ENCODE data around the gene DOHH.

Gene DOHH

DNA sequence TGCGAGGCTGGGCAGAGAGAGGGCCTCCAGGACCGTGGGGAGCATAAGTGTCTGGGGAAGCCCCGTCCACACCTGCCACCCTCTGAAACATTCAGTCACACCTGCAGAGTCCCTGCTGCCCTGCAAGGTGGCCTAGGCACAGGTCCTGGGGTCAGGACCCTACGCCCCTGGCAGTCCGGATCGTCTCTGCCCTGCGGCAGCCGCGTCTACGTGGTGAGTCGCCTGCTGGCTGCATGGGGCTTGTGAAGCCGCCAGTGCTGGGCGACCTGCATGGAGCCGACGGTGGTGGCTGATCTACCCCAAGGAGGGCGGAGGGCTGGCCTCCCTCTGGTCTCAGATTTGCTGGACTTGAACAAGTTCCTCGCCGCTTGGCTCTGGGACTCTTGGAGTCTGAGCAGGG lies 18.7 kb upstream of the DOHH start:
- peaks cover 20% of the 10 kb centered on the region for H3K36me3 Mint-ChIP-seq (ENCODE audit: low read depth)
- H3K27ac Mint-ChIP-seq = no peak overlapping the region
- TF ChIP-seq, protein P1, sequence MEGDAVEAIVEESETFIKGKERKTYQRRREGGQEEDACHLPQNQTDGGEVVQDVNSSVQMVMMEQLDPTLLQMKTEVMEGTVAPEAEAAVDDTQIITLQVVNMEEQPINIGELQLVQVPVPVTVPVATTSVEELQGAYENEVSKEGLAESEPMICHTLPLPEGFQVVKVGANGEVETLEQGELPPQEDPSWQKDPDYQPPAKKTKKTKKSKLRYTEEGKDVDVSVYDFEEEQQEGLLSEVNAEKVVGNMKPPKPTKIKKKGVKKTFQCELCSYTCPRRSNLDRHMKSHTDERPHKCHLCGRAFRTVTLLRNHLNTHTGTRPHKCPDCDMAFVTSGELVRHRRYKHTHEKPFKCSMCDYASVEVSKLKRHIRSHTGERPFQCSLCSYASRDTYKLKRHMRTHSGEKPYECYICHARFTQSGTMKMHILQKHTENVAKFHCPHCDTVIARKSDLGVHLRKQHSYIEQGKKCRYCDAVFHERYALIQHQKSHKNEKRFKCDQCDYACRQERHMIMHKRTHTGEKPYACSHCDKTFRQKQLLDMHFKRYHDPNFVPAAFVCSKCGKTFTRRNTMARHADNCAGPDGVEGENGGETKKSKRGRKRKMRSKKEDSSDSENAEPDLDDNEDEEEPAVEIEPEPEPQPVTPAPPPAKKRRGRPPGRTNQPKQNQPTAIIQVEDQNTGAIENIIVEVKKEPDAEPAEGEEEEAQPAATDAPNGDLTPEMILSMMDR (IDR thresholded peaks at IDR 0.05) = no peak
- no peaks in the 10 kb centered on the region for H3K9me3 Mint-ChIP-seq
- H3K27me3 Mint-ChIP-seq (ENCODE audit: low read depth, poor library complexity) = peaks cover 3% of the 10 kb centered on the region
- DNase-seq = no peak
- H3K4me3 Mint-ChIP-seq = no peak overlapping the region
- H3K4me1 Mint-ChIP-seq = peaks cover 40% of the 10 kb centered on the region

DNA sequence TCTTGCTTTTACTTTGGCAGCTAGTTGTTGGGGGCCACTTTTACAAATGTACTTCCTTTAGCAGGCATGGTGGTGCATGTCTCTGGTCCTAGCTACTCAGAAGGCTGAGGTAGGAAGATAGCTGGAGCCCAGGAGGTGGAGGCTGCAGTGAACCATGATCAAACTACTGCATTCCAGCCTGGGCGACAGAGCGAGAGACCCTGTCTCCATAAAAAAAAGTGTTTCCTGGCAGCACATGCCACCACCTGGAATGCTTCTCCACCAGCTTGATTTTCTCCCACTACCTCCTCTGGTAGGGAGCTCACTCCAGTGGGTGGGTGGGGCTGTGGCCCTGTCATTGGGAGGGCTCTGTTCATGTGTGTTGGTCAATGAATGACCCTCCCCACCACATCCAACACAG lies 18.2 kb upstream of the DOHH start:
- H3K27me3 Mint-ChIP-seq (ENCODE audit: low read depth, poor library complexity) = peaks cover under 1% of the 10 kb centered on the region
- no peak overlapping the region for H3K4me3 Mint-ChIP-seq
- peaks cover 40% of the 10 kb centered on the region for H3K4me1 Mint-ChIP-seq
- DNase-seq = no peak
- TF ChIP-seq, protein P1 (IDR thresholded peaks at IDR 0.05) = no peak
- H3K27ac Mint-ChIP-seq = no peak overlapping the region
- H3K9me3 Mint-ChIP-seq = no peaks in the 10 kb centered on the region
- peaks cover 15% of the 10 kb centered on the region for H3K36me3 Mint-ChIP-seq (ENCODE audit: low read depth)

DNA sequence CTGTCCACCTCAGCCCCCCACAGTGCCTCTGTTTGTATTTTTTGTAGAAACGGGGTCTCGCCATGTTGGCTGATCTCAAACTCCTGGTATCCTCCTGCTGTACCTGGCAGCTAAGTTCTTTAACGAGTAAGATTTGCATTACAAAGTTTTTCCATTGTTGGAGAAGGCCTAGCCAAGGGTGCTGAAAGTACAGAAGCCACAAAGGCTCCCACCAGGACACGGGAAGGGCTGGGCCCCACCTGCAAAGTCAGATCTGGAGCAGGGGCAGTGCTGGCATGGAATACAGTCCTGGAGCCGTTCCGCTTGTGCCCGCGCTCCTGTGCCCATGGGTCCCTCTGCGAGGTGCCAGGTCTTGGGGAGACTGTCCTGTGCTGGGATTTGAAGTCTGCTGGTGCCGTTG lies 17.8 kb upstream of the DOHH start:
- TF ChIP-seq, protein P1 (IDR thresholded peaks at IDR 0.05) = no peak
- Mint-ChIP-seq H3K27me3 (ENCODE audit: low read depth, poor library complexity) (no peaks in the 10 kb centered on the region), H3K36me3 (ENCODE audit: low read depth) (peaks cover 13% of the 10 kb centered on the region), H3K27ac (no peak overlapping the region), H3K4me1 (peaks cover 42% of the 10 kb centered on the region), H3K4me3 (no peak overlapping the region), H3K9me3 (no peaks in the 10 kb centered on the region)
- no peak for DNase-seq

DNA sequence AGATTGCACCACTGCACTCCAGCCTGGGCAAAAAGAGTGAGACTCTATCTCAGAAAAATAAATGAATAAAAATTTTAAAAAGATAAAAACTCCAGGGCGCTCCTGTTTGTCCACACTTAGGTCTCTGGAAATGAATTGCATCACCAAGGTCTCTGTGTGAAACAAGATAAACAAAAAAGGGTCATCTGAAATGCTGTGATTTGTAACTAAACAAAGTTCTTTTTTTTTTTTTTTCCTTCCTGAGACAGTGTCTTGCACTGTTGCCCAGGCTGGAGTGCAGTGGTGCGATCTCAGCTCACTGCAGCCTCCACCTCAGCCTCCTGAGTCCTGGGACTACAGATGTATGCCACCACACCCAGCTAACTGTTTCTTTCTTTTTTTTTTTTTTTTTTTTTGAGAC lies 17.2 kb upstream of the DOHH start:
- TF ChIP-seq, protein P1 (IDR thresholded peaks at IDR 0.05) = no peak
- Mint-ChIP-seq H3K9me3 (no peaks in the 10 kb centered on the region), H3K27ac (no peak overlapping the region), H3K4me1 (peaks cover 44% of the 10 kb centered on the region), H3K4me3 (no peak overlapping the region), H3K27me3 (ENCODE audit: low read depth, poor library complexity) (no peaks in the 10 kb centered on the region), H3K36me3 (ENCODE audit: low read depth) (peaks cover 13% of the 10 kb centered on the region)
- DNase-seq = no peak

DNA sequence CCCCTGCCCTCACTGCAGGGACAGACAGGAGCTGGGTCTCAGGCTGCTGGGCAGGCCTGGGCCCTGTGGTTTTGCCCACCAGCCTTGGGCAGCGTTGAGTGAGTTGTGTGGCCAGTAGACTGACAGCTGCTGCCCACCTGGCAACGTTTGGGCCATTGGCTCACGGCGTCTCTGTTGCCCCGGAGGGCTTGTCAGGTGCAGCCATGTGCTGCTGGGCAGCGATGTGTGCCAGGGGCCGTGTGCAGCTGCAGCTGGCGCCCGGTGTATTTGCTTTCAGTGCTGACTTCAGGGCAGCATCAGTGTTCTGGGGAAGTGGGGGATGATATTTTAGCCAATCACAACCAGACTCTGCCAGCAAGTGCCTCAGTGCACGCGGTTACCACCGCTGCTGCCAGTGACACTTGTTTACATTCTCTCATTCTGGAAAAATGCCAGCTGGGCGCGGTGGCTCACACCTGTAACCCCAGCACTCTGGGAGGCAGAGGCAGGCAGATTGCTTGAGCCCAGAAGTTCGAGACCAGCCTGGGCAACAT lies 16.3 kb upstream of the DOHH start:
- TF ChIP-seq, protein P1 (IDR thresholded peaks at IDR 0.05) = no peak
- no peak for DNase-seq
- Mint-ChIP-seq H3K4me1 (peaks cover 53% of the 10 kb centered on the region), H3K9me3 (no peaks in the 10 kb centered on the region), H3K27me3 (ENCODE audit: low read depth, poor library complexity) (no peaks in the 10 kb centered on the region), H3K4me3 (no peak overlapping the region), H3K27ac (no peak overlapping the region), H3K36me3 (ENCODE audit: low read depth) (peaks cover 9% of the 10 kb centered on the region)

DNA sequence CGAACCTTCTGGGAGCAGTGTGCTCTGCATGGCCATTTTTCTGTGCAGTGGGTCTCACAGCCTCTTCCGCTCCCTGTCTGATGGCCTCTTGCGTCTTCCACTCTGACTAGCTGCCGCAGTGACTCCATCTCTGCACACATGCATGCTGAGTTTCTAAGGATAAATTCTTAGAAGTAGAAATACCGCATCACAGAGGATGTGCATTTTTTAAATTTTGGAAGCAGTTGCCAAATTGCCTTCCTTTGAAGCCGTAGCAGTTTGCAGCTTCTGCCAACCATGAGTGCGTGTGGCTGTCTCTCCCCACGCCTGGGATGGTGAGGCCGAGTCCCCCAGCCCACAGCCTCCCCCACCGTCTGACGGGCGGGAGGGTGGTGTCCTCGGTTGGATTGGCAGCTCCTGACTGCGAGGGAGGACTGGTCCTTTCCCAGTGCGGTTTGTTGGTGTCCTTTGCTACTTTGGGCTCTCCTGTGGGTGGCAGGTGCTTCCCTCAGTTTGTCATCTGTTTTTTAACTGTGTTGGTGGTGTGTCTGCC lies 15.5 kb upstream of the DOHH start:
- H3K36me3 Mint-ChIP-seq (ENCODE audit: low read depth) = peaks cover 2% of the 10 kb centered on the region
- H3K4me3 Mint-ChIP-seq = no peak overlapping the region
- H3K27me3 Mint-ChIP-seq (ENCODE audit: low read depth, poor library complexity) = no peaks in the 10 kb centered on the region
- peaks cover 57% of the 10 kb centered on the region for H3K4me1 Mint-ChIP-seq
- peak overlapping the region; percentile 74 for H3K27ac Mint-ChIP-seq
- H3K9me3 Mint-ChIP-seq = no peaks in the 10 kb centered on the region
- DNase-seq = no peak
- TF ChIP-seq, protein P1 (IDR thresholded peaks at IDR 0.05) = no peak

All from nephron progenitor cell (in vitro differentiated cells).